GM18502 (cell line): ENCODE data around the gene NADK.
"Not testable (repeated sequence)": the region's sequence is repeated elsewhere in the genome, so short reads cannot be mapped to it uniquely, and the experiment has no call there.

Experiments used
- ATAC-seq: cut with Tn5 transposase; IDR thresholded peaks from one replicate; pipeline ENCODE4 v1.9.1; 2021; ENCODE audit warnings: mild to moderate bottlenecking; ENCODE audit not compliant: unreplicated experiment, poor library complexity

NADK gene

DNA sequence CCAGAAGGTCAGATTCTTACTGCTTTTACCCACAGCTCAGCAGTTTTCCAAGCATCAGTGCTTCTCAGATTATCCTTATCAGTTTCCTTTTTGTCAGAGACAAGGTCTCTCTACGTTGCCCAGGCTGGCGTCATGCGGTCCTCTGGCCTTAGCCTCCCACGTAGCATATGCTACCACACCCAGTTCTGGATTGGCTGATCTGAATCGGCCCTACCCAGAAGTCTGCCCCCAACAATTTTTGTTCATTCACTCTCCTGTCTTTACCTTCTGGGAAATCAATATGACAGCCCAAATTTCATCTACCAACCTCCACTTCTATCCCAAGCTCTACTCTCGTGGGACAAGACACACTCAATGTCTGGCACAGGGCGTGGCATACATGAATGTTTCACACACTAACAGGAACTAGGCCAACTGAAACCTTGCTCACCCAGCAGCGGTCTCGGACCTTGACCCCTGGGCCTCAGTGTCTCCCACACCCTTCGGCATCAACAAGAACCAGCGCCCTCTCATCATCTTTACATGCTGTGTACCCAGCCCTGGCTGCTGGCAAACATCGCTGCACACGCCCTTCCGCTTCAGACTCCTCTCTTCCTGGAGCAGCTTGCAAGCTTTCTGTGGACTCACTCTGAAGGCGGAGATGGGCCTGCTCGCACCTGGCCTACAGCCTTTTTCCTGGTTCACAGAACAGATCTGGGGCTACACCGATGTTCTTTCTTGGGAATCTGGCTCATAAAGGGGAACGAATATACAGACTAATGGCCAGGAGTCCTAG lies 63.0 kb downstream of the NADK start:
- ATAC-seq, result not testable (repeated sequence)

DNA sequence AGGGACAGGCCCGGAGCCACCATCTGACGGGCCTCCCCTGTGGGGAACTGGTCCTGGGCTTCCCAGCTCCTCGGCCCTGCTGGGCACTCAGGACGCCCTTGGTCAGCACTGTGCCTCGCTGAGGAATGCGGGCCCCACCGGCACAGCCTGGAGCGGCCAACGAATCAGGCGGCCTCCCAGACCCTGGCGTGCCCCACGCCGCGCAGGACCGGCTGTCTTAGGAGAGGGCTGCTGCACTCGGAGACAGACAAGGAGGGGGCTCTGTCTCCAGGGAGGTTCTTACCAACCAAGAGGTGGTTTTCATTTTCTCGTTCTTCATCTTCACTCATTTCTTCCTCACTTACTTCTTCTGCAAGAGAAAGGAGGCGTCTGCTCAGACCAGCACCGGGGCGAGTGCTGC lies 70.4 kb downstream of the NADK start:
- ATAC-seq, result not testable (repeated sequence)

- not testable (repeated sequence) for ATAC-seq
These were observed 71.0 kb downstream of the NADK start for GRCh38 chr1:1707241-1707640.

DNA sequence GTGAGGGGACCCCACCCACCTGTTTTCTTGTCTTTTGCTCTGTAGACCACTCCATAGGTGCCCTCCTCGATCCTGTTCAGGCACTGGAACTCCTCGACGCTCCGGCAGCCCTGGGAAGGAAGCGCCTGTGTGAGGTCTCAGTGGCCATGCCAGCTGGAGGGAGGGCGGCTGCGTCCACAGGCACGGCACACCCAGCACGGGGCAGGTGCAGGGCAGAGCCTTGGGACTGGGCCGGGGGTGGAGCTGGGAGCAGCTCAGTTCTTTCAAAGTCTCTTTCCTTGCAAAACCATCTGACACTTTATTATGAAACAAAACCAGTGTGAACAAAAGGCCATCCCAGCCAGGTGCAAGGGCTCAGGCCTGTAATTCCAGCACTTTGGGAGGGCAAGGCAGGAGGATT lies 72.6 kb downstream of the NADK start:
- ATAC-seq, result not testable (repeated sequence)

DNA sequence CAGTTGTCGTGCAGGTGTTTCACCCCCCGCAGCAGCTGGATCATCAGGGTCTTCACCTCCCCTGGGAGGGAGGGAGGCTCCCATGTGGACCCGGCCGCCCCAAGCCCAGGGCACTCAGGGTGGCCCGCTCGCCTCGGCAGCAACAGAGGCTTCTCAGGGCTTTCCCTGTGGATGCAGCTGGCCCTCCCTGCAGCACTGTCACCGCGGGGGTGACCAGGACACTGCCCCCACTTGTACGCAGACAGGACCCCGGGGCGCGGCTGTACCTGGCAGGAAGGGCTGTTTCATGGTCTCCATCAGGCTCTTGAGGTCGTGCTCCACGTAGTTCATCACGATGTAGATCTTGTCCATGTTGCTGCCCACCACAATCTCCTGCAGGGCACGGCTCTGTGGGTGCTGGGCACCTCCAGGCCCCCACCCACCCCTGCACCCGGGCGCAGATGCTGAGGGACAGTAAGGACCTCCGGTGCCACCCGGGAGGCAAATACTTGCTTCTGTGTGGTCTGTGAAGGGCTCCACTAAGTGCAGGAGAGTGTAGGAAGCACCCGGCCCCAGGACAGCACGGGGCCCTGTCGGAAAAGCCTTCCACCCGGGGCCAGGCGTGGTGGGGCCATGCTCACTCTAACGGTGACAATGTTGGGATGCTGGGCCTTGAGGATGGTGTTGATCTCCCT lies 73.8 kb downstream of the NADK start:
- ATAC-seq, result not testable (repeated sequence)

DNA sequence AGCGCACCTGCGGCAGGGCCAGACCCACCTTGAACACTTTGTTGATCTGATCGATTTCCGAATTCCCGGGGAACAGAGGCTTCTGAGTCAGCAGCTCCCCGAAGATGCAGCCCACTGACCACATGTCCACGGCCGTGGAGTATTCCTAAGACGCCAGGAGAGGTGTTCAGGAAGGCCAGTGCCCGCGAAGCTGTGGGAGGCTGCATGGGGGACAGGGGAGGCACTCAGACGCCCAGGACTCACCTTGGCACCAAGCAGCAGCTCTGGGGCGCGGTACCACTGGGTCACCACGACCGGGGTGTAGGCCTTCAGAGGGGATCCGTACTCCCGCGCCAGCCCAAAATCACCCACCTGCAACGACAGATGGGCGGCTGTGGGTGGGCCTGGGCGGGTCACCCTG lies 74.5 kb downstream of the NADK start:
- no peak for ATAC-seq

DNA sequence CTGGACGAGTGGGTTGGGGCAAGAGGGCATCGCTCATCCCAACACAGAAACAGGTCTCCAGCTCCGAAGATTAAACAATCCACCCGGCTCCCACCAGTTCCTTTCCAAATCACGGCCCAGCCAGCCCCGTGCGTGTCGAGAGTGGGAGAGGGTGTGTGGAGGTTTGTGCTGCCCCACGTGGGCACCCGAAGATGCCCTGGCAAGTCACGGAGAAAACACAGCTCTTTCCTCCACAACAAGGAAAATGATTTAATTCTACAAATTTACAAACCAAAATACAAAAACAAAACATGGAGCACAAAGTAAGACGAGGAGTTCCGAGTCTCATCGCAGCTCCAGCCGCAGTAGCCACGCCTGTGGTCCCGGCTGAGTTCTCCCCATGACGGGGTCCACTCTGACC lies 75.8 kb downstream of the NADK start:
- ATAC-seq, result not testable (repeated sequence)
